ENCODE data around the gene TMEM101. TPM values are rescaled to one million over a fixed set of nuclear protein-coding genes. Genes with fewer than 3 reads are reported as not detected.
A peak's percentile ranks its signal among the peaks of the same experiment; 100 is the strongest.

Gene TMEM101
- total and polyA plus RNA-seq, 2 of the 8 experiments (the other 6 are each of a cell fraction or from before 2014, with no cell fraction given), result 16.1 to 44.7 TPM

- no peak overlapping the region for H3K4ac ChIP-seq (replicated peaks; ENCODE audit: insufficient read length, low read depth, low read length)
- no peak overlapping the region for H4K91ac ChIP-seq (replicated peaks; ENCODE audit: insufficient read length, low read length)
- H4K8ac ChIP-seq (ENCODE audit: extremely low read depth, insufficient read depth, low read length), result no peak overlapping the region
- H2BK15ac ChIP-seq (ENCODE audit: low read length), result no peak overlapping the region
- peaks cover 0 to 4% (median 2%) of the 10 kb centered on the region in 4 experiments; a peak in 4 of 7 replicates for H3K4me1 ChIP-seq (replicated peaks in 1 of 4; ENCODE audit: control insufficient read depth in 3 of 4, insufficient read depth in 4 of 4, low read length in 3 of 4)
- no peaks in the 10 kb centered on the region for H3K36me3 ChIP-seq (ENCODE audit: control insufficient read depth in 2 of 4, insufficient read depth in 4 of 4, low read length in 3 of 4)
- no peak overlapping the region for H3K9ac ChIP-seq (replicated peaks in 1 of 4; ENCODE audit: extremely low read depth in 1 of 4, low read depth in 3 of 4, low read length in 3 of 4)
- no peak overlapping the region for H3K14ac ChIP-seq (ENCODE audit: insufficient read length)
- no peak overlapping the region for H2AFZ ChIP-seq (ENCODE audit: low read length)
- H2BK5ac ChIP-seq (ENCODE audit: low read depth, low read length), result no peak overlapping the region; the same call in 1 of the 2 replicates
- H2AK5ac ChIP-seq (ENCODE audit: low read depth, low read length), result no peak overlapping the region; the same call in 1 of the 2 replicates
- DNase-seq (ENCODE audit: low read depth in 1 of 2, low spot score in 2 of 2) (no peak), FAIRE-seq (no peak)
- H3K27ac ChIP-seq (ENCODE audit: low read depth, low read length), result no peak overlapping the region
- no peaks in the 10 kb centered on the region for H3K79me1 ChIP-seq (ENCODE audit: low read depth, low read length)
- no peak overlapping the region for H3K23ac ChIP-seq (ENCODE audit: insufficient read length)
- H4K5ac ChIP-seq (ENCODE audit: insufficient read length, low read depth, low read length), result no peak overlapping the region
- H3K79me2 ChIP-seq (ENCODE audit: control insufficient read depth in 1 of 2, insufficient read depth in 2 of 2, low read length in 2 of 2), result no peaks in the 10 kb centered on the region
- H2BK12ac ChIP-seq (ENCODE audit: low read depth, low read length), result 0 out of 2 replicates have a peak overlapping the region, but pooled peaks have one; percentile 21
- 77% methylated on average over 12 of the region's 12 CpGs; no CpG with 5 or more reads in 1 of the 2 experiments for WGBS, 2 experiments (ENCODE audit: extremely low coverage in 1 of 2, insufficient coverage in 1 of 2, insufficient read length in 1 of 2, insufficient replicate concordance in 2 of 2, low coverage in 1 of 2, low lambda C conversion rate in 2 of 2, missing lambda C conversion rate in 1 of 2)
- peaks cover 6% of the 10 kb centered on the region for H3K23me2 ChIP-seq (ENCODE audit: low read depth, low read length)
- H4K20me1 ChIP-seq (replicated peaks in 1 of 2; ENCODE audit: control insufficient read depth in 1 of 2, insufficient read depth in 2 of 2, low read length in 2 of 2), result no peaks in the 10 kb centered on the region
- H2BK120ac ChIP-seq (replicated peaks; ENCODE audit: low read depth, low read length), result no peak overlapping the region
- TF ChIP-seq SIX5 (IDR thresholded peaks at IDR 0.05; ENCODE audit: low read depth, low read length) (no peak), SP2 (IDR thresholded peaks at IDR 0.05; ENCODE audit: low read length) (no peak), RBBP5 (IDR thresholded peaks at IDR 0.05; ENCODE audit: borderline replicate concordance, low read depth, low read length) (no peak), SP1 (IDR thresholded peaks at IDR 0.05; ENCODE audit: low read depth, low read length) (peak; percentile 62; the same call in 1 of the 2 replicates)
- H3K4me3 ChIP-seq (ENCODE audit: extremely low read depth in 1 of 4, insufficient read depth in 2 of 4, low read depth in 3 of 4, low read length in 4 of 4), result no peak overlapping the region
- POLR2A ChIA-PET (ENCODE audit: partially characterized antibody), result interaction anchor here (0.7 to 1.3 kb wide), 6 partner anchors 9 to 208 kb away, joined by 3 to 5 read pairs (median 4); partner anchors contain the start of gene DUSP3
- H3K4me2 ChIP-seq (ENCODE audit: insufficient read depth in 1 of 2, low read depth in 2 of 2, low read length in 2 of 2), result no peak overlapping the region; a peak in 1 of 4 replicates
- 0 out of 2 replicates have a peak overlapping the region, but pooled peaks have one; percentile 5 for H2BK20ac ChIP-seq (ENCODE audit: low read length)
- peaks cover 0 to 4% (median 3%) of the 10 kb centered on the region in 4 experiments; a peak in 3 of 7 replicates for H3K27me3 ChIP-seq (replicated peaks in 1 of 4; ENCODE audit: control insufficient read depth in 3 of 4, extremely low read depth in 1 of 4, insufficient read depth in 3 of 4, low read length in 3 of 4)
- no peak overlapping the region; the same call in 1 of the 2 replicates for H3K18ac ChIP-seq (ENCODE audit: extremely low read depth, low read length)
- no peaks in the 10 kb centered on the region for H3K9me3 ChIP-seq (ENCODE audit: insufficient read depth in 2 of 2, low read depth in 1 of 2, low read length in 1 of 2)
- no peak overlapping the region for H3K56ac ChIP-seq (replicated peaks; ENCODE audit: insufficient read length, low read depth, low read length)
- CTCF ChIA-PET (ENCODE audit: partially characterized antibody), result interaction anchor here (0.7 to 22.7 kb wide), 12 partner anchors 9 to 260 kb away, joined by 3 to 416 read pairs (median 4); partner anchors contain the start of genes NAGS and PPY
Measured at GRCh38 chr17:43987131-43988021, 27.4 kb downstream of the TMEM101 start.

All from H1 (cell line).